CD4-positive, alpha-beta T cell treated with Interferon alpha-2 for 1 hour (primary cell): ENCODE measurements around the gene SLC9A9.

Experiments
- DNase-seq, 2 donors: peaks; one replicate each; pipeline ENCODE4 v3.0.0-alpha.2; 2020 to 2022

SLC9A9 gene

GRCh38 chr3:143266927-143267326 is 581.3 kb downstream of the SLC9A9 start:
- no peak for DNase-seq

DNA sequence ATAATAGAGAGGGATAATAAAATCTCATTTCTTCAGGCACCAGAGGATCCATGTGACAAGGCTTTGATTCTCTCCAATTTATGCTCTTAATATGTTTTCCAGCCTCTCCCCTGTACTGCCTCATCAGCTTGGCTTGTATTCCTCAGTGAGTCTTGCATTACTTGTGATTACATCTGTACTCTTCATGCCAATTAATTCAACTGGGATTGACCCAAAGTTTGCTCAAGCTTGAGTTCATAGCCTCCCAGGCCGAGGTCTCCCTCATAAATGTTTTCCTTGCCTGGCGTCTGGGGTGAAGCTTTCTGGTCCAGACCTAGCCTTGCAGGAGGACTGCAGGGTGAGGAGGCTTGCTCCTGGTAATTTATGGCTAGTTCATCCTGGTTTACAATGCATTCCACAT is 581.8 kb downstream of the SLC9A9 start:
- DNase-seq = no peak

GRCh38 chr3:143265501-143266070 is 582.7 kb downstream of the SLC9A9 start:
- DNase-seq = no peak

DNA sequence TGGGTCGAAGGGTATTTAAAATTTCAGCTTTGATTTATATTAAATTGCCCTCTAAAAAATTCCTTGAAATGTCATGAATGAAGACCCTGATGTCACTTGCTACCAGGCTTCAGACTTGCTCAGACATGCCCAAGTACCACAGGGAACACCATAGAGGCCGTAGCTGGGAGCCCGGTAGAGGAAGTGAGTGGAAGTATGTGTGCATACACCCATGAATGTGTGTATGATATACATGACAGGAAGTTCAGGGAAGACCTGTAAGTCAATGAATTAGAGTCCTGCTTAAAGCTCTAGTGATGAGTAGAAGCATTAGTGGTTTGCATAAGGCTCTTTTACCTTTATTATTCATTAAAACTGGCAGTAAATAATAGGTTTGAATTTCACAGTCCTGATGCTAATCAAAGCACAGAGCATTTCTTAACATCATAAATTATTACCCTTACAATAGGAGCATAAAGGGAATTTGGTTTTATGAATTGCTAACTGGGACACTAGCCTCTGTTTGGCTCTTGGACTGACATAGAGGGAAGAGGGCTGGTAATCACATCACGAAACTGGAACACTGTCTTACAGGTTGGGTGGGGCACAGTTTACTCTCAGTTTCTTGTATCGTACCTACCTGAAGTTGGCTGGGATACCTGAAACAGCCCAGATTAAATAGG is 584.3 kb downstream of the SLC9A9 start:
- no peak for DNase-seq

- DNase-seq = no peak
These were observed 586.4 kb downstream of the SLC9A9 start for GRCh38 chr3:143261848-143262247.

DNA sequence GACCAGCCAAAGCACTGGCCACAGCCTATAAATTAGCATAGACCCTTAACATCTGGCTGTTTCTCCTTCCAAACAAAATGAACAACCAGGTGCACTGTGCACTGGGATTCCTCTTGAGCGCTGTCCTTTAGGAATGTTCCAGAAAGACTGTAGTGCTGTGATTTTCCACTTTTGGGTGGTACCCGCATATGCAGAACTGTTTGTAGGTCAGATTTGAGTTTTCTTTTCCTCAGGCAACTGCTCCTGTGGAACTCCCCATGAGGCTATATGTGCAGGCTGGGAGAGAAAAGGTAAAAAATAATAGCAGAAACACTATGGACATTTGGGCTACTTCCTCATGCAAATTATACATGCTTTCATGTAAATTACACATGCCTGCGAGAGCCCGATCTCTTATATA is 589.6 kb downstream of the SLC9A9 start:
- no peak for DNase-seq

GRCh38 chr3:143256416-143256815 is 591.9 kb downstream of the SLC9A9 start:
- no peak for DNase-seq

GRCh38 chr3:143255739-143256138 is 592.5 kb downstream of the SLC9A9 start:
- no peak for DNase-seq

DNA sequence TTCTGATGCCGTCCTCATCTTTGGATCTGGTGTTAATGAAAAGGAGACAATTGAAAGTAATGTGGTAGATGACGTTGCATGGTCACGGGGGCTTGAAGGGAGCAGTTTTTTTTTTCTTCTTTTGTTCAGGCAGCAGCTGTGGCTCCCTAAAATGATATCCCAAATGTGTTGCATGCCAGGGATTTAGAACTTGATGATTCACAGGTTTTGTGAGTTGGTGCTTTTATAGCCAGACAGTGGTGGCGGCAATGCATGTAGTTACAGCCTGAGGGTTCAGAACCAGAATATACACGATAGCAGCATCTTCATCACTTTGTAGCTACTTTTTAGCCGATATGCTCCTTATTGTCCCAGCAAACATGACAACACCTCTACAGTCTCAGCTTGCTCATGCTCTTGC is 595.3 kb downstream of the SLC9A9 start:
- no peak for DNase-seq

GRCh38 chr3:143249014-143249413 is 599.3 kb downstream of the SLC9A9 start:
- DNase-seq = no peak

- DNase-seq = no peak
These were observed 601.2 kb downstream of the SLC9A9 start for GRCh38 chr3:143247073-143247472.

DNA sequence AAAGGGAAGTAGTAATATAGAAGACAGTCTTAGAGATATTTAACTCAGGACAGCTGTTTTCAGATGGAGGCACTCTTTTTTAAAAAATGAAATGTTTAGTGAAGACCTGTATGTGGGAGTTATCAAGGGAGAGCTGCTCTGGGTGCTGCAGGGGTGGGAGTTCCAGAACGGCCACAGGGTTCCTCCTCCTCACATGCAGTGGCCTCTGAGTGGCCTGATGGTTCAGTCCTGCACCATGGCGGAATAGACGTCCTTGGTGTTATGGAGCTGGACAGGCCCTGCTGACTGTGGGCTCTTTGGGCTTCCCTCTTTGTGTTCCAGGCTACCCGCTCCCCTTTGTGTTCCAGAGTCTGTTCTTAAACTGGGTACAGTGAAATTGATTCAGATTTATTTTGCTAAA is 602.6 kb downstream of the SLC9A9 start:
- no peak for DNase-seq

- DNase-seq = no peak
These were observed 603.7 kb downstream of the SLC9A9 start for GRCh38 chr3:143244516-143245063.

GRCh38 chr3:143243686-143244085 is 604.6 kb downstream of the SLC9A9 start:
- DNase-seq = no peak

DNA sequence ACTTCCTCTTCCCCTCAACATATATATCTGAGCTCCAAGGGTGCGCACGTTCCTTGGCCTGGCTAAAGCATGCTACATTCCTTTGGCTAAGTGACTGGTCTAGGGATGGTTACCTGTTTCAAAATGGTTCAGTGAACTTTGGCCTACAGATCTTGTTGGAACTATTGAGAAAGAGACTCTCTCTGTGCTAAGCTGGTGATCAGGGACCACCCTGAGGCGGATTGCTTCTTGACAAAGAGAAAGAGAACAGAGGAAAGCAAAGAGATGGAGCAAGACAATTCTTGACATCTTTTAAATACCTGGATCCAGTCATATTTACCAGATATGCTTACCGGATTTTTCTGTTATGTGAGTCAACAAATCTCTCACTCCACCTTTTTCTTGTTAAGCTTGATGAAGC is 605.6 kb downstream of the SLC9A9 start:
- no peak for DNase-seq

GRCh38 chr3:143242101-143242500 is 606.2 kb downstream of the SLC9A9 start:
- DNase-seq = no peak

DNA sequence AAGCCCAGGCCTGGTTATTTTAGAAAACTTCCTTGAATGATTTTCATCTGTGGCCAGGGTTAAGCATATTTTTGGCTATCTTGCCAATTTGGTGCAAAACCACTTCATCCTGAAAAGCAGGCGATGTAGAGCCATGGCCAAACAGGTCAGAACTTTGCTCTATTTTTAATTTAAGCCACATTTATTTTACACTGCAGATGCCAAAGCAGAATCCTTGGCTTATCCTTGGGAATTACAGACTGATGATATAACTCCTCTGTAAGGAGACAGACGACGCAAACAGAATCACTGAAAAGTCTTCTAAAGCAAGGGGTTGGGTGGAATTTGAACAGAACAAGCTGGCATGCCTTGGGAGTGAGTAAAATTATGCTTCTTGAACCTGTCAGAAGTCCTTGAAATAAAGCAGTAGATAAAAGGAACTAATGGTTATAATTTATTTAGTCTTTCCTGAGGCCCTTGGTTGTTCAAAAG is 606.8 kb downstream of the SLC9A9 start:
- no peak for DNase-seq

- no peak for DNase-seq
These were observed 607.4 kb downstream of the SLC9A9 start for GRCh38 chr3:143240886-143241285.

DNA sequence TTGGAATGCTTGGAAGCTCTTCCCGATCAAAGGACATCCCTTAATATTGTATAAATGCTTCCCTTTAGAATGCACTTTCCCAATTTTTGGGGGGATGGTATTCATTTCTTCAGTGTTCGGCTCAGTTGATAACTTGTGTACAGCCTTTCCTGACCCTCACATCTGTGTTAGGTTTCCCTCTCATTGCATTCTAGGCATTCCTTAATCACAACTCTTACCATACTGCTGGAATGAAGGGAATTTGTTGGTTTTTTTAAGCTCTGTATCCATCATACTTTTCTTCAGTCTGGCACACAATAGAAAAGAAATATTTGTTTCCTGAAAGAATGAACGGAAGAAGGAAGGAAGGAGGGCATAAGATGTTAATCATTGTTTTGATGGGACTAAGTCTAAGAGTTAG is 609.2 kb downstream of the SLC9A9 start:
- no peak for DNase-seq

DNA sequence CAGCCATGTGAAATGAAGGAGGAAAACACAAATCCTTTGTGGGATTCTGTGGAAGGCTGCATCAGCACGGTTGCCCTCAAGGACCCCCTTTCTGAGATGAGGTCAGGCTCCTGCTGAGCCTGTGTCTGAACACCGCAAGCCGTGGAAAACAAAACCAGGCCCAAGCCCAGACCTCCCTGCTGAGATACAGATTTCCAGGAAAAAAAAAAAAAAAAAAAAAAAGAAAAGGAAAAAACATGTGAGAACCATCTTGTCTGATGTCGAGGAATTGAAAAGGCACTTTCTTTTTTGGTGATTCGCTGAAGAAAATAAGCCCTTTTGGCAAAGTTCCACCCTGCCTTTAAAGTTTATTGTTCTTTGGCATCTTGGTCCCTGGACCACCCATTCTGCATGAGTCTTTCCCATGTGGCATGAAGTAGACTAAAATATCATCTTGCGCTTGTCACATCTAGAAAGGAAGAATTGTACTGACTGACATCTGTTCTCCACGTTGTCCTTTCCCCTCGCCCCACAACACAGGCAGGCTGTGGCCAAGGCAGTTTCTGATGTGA is 611.1 kb downstream of the SLC9A9 start:
- DNase-seq = no peak

DNA sequence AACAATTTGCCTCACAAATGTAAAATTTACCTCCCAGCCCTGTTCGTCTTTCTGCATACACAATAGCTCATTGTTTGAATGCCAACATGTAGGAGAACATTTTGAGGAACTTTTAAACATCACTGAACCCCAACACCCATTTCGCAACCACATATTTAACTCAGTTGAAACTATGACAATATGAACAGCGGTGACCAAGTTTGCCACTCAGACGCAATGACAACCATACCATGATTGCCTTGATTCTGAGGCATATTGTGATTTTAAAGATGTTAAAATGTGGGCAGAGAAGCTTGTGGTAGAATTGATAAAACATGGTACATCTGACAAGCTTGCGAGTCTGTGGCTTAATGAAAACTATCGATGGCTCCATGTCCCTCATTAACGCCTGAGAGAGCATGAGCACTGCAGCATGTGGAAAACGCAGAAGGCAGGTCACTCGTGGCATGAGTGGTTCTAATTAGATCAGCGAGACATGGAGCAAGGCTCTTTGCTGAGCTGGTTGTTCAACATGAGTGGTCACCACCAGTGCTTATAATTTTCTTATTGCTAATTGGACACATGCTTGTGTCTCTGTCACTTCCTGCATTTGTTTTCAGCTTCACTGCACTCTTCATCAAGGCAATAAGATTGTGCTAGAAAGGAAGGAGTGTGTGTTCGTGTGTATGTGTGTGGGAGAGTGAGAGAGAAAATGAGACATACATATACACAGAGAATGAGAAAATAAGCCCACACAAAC is 611.9 kb downstream of the SLC9A9 start:
- no peak for DNase-seq

GRCh38 chr3:143235614-143236204 is 612.6 kb downstream of the SLC9A9 start:
- DNase-seq = no peak

DNA sequence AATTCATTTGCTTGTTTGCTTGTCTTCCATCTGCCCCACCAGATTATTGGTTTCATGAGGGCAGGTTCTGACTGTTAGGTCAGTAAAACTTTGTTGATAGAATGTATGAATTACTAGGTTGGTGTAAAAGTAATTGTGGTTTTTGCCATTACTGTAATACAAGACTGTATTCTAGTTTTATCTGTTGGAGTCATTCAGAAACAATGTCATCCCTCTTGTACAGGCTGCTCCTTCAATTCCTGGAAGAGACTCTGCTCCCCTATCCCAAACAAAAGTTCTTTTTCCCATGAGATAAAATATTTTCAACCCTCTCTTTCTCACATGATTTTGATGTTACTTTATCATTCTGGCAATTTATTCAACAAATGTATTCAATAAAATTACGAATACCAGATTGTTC is 613.7 kb downstream of the SLC9A9 start:
- no peak for DNase-seq
